Forelimb muscle (tissue), 1 donor: ENCODE data around the gene MOGAT3. TPM values are rescaled to one million over a fixed set of nuclear protein-coding genes. Genes with fewer than 3 reads are reported as not detected.
A peak's percentile ranks its signal among the peaks of the same experiment; 100 is the strongest.

ENCODE experiments used
- DNase-seq: peaks from one replicate; pipeline ENCODE4 v3.0.0-alpha.2; 2013; ENCODE audit warnings: low read depth
- polyA plus RNA-seq: library from polyadenylated mRNA; unstranded; fragments of 120-200 nt; gene quantifications from one replicate; pipeline ENCODE4 v1.2.1, GENCODE V29; 2013; ENCODE audit not compliant: insufficient read length

The MOGAT3 gene
- polyA plus RNA-seq, 1 donor: not detected

- no peak for DNase-seq
These were observed 39.0 kb downstream of the MOGAT3 start for GRCh38 chr7:101161692-101162471.

GRCh38 chr7:101160910-101161309, 39.9 kb downstream of the MOGAT3 start:
- DNase-seq: no peak

- DNase-seq: no peak
These were observed 40.9 kb downstream of the MOGAT3 start for GRCh38 chr7:101159696-101160674.

- DNase-seq: no peak
These were observed 43.8 kb downstream of the MOGAT3 start for GRCh38 chr7:101156866-101157589.

- DNase-seq: no peak
These were observed 44.6 kb downstream of the MOGAT3 start for GRCh38 chr7:101156277-101156676.

- no peak for DNase-seq
These were observed 45.5 kb downstream of the MOGAT3 start for GRCh38 chr7:101155303-101155702.

GRCh38 chr7:101154693-101155102, 46.1 kb downstream of the MOGAT3 start:
- DNase-seq: no peak

GRCh38 chr7:101153969-101154692, 46.7 kb downstream of the MOGAT3 start, which contains the start of gene AP1S1:
Gene AP1S1, plus strand, starts transcription at chr7:101154476. Its CDS starts 39 bp downstream, at chr7:101154515.
- peak; percentile 67 for DNase-seq

GRCh38 chr7:101151908-101152651, 48.8 kb downstream of the MOGAT3 start:
- DNase-seq: no peak

Other genes starting within 250 kb of the MOGAT3 start
- 0.48 TPM for gene MUC12, start 231.5 kb downstream of the MOGAT3 start, polyA plus RNA-seq
- not detected for gene MUC17, start 181.0 kb downstream of the MOGAT3 start, polyA plus RNA-seq
- gene TRIM56, start 115.6 kb downstream of the MOGAT3 start, polyA plus RNA-seq: 7.6 TPM
- 5.6 TPM for gene SERPINE1, start 73.9 kb downstream of the MOGAT3 start, polyA plus RNA-seq
- 17.7 TPM for gene AP1S1, start 46.6 kb downstream of the MOGAT3 start, polyA plus RNA-seq
- gene VGF, start 35.5 kb downstream of the MOGAT3 start, polyA plus RNA-seq: not detected
- gene NAT16, start 20.7 kb downstream of the MOGAT3 start, polyA plus RNA-seq: not detected
- gene PLOD3, start 16.5 kb upstream of the MOGAT3 start, polyA plus RNA-seq: 41.4 TPM
- gene ZNHIT1, start 17.1 kb upstream of the MOGAT3 start, polyA plus RNA-seq: 46.5 TPM
- gene CLDN15, start 36.8 kb upstream of the MOGAT3 start, polyA plus RNA-seq: 7.4 TPM
- 125 TPM for gene FIS1, start 44.0 kb upstream of the MOGAT3 start, polyA plus RNA-seq
- 25.7 TPM for gene IFT22, start 120.8 kb upstream of the MOGAT3 start, polyA plus RNA-seq
- 1.5 TPM for gene COL26A1, start 161.8 kb upstream of the MOGAT3 start, polyA plus RNA-seq